HEK293T (cell line): Measurements from ENCODE around the gene CD81.

Experiments
- ARNT ChIP-seq: fragments of 450-650 bp; IDR thresholded peaks from 2 replicates; pipeline ENCODE4 v1.6.1; 2017; ENCODE audit warnings: mild to moderate bottlenecking
- BHLHE40 ChIP-seq: fragments of 450-650 bp; IDR thresholded peaks from 2 replicates; pipeline ENCODE4 v1.6.1; 2016; ENCODE audit warnings: mild to moderate bottlenecking, moderate library complexity, borderline replicate concordance
- FOXK2 ChIP-seq: fragments of 450-650 bp; IDR thresholded peaks from 2 replicates; pipeline ENCODE4 v1.6.1; 2016; ENCODE audit warnings: mild to moderate bottlenecking
- FOXM1 ChIP-seq: fragments of 450-650 bp; IDR thresholded peaks from 2 replicates; pipeline ENCODE4 v1.6.1; 2017; ENCODE audit warnings: mild to moderate bottlenecking, borderline replicate concordance
- HDGF ChIP-seq: fragments of 450-650 bp; IDR thresholded peaks from 2 replicates; pipeline ENCODE4 v1.6.1; 2017; ENCODE audit warnings: antibody characterized with exemption, borderline replicate concordance
- LEF1 ChIP-seq: fragments of 450-650 bp; IDR thresholded peaks from 2 replicates; pipeline ENCODE4 v1.6.1; 2017; ENCODE audit warnings: mild to moderate bottlenecking, borderline replicate concordance
- PKNOX1 ChIP-seq: fragments of 450-650 bp; IDR thresholded peaks from 2 replicates; pipeline ENCODE4 v1.6.1; 2016
- SP1 ChIP-seq: fragments of 450-650 bp; IDR thresholded peaks from 2 replicates; pipeline ENCODE4 v1.6.1; 2017
- SUZ12 ChIP-seq: fragments of 450-650 bp; IDR thresholded peaks from 2 replicates; pipeline ENCODE4 v1.6.1; 2016; ENCODE audit warnings: mild to moderate bottlenecking
- ZNF384 ChIP-seq: fragments of 450-650 bp; IDR thresholded peaks from 2 replicates; pipeline ENCODE4 v1.6.1; 2016

GRCh38 chr11:2393941-2394817 is 17.1 kb downstream of the CD81 start:
- TF ChIP-seq PKNOX1 (no peak), BHLHE40 (no peak), FOXK2 (no peak), FOXM1 (no peak), SP1 (no peak), SUZ12 (no peak), ARNT (no peak), HDGF (no peak), LEF1 (no peak), ZNF384 (no peak)
